Sciatic nerve (tissue), 2 donors: ENCODE measurements around the gene PPP2CA. TPM values are rescaled to one million over a fixed set of nuclear protein-coding genes. Genes with fewer than 3 reads are reported as not detected.
A peak's percentile ranks its signal among the peaks of the same experiment; 100 is the strongest.
"Not testable (repeated sequence)": the region's sequence is repeated elsewhere in the genome, so short reads cannot be mapped to it uniquely, and the experiment has no call there.

Experiments
- ATAC-seq: fragments of 200-7000 bp; cut with Tn5 transposase; one replicate; pipeline ENCODE4 v1.9.1; 2020; ENCODE audit warnings: mild to moderate bottlenecking, moderate library complexity
- DNase-seq: peaks from one replicate; pipeline ENCODE4 v3.0.0-alpha.2; 2020; ENCODE audit warnings: low spot score
- intact Hi-C: fragments of 100-400 bp; cut with DNase I; formaldehyde crosslinking; loops from one replicate; pipeline ENCODE4 v1.14.2; 2022
- total RNA-seq: library from RNA; stranded (reverse); fragmentation: NEBNext Ultra II Directional; extraction: Animal tissue kit (Norgen Biotek cat#: 25700); gene quantifications from one replicate; pipeline ENCODE4 v1.2.1, GENCODE V29; 2021
- donor health status: DM: no; HTN: no; CAD: no.
- donor health status: DM: no; HTN: no; CAD: no.

Gene PPP2CA
- 100 TPM for total RNA-seq

DNA sequence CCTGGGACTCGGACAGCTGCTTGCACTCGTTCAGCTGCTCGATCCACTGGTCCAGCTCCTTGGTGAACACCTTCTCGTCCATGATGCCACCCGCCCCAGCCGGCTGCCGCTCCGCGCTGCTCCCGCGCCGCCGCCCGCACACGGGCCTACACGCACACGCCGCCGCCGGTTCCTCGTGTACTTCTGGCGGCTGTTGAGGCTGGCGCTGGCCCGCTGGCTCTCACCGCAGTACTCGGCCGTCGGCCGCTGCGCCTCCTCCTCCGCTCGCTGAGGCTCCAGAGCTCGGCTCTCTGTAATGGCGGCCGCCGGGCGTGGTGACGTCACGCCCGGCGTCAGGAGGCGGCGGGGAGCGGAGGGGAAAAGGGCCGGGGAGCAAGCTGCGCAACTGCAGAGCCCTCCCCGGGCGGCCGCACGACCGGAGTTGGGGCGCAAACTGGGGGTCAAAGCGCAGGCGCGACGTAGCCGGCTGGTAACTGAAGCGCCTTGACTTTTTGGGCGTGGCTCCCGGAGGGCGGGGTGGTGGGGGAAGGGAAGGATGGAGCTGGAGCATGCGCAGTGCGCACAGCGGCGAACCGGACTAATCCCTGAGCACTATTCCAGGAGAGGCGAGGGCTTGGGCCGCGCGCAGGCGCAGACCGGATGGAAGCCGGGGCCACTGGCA lies at the start of gene PPP2CA:
Gene PPP2CA (minus strand): TSS at position 294 of the 661 bp plus-strand sequence. CDS start 212 bp downstream, at position 82.
- ATAC-seq (peak; percentile 98), DNase-seq (peak; percentile 100)
- intact Hi-C loops: no loop called here

DNA sequence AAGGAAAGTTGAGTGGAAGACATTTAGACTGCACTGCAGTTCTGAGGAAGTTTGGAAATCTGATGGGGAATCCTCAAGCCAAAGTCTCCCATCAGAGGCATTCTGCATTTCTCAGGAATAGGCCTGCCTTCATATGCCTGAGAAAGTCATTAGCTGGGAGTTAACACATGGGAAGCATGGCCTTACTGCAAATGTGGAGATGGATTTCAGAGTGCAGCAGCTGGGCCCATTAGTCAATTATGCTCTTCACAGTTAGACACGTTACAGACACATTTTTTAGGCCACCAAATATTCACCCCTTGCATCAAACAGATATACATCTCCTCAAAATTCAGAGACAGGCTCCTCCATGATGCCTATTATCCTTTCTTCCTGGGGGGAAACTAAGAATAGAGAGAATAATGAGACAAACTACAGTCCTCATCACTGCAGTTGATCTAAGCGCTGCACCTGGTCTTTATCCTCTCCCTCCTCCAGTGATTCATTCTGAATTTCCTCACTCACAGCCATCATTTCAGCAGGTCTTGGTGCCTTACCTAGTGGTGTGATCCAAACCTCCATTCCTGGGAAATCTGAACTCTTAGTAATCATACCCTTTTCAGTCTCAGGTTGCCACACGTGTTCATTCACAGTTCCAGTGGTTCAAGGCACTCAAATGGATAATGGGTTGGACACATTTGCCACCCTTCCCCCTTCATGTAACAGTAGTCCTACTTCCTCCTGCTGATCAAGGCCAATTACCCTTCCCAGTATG lies 47.9 kb upstream of the PPP2CA start:
- no peak for DNase-seq
- intact Hi-C loops: no loop called here
- no peak for ATAC-seq

DNA sequence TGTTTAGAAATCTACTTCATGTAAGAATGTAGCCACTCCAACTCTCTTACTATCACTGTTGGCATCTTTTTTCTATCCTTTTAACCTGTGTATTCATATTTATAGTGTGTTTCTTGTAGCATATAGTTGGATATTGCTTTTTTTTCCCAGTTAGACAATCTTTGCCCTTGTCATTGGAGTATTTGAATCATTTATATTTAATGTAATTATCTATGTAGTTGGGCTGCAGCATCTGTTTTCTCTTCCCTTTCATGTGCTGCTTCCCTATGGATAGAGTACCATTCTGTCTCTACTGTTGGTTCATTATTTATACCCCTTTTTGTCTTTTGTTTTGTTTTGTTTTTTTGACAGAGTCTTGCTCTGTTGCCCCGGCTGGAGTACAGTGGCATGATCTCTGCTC lies 45.2 kb upstream of the PPP2CA start:
- DNase-seq (no peak), ATAC-seq (no peak)
- intact Hi-C loops: no loop called here

DNA sequence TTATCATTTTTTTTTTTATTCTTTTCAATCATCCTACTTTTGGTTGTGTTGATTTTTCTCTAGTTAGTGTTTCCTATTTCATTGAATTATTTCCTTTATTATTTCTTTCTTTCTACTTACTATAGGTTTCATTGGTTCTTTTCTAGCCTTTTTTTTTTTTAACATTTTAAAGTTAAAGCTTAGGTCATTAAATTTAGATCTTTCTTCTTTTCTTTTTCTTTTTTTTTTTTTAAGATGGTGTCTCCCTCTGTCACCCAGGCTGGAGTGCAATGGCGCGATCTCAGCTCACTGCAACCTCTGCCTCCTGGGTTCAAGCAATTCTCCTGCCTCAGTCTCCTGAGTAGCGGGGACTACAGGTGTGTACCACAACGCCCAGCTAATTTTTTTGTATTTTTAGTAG lies 43.0 kb upstream of the PPP2CA start:
- intact Hi-C loops: no loop called here
- no peak for DNase-seq
- no peak for ATAC-seq

DNA sequence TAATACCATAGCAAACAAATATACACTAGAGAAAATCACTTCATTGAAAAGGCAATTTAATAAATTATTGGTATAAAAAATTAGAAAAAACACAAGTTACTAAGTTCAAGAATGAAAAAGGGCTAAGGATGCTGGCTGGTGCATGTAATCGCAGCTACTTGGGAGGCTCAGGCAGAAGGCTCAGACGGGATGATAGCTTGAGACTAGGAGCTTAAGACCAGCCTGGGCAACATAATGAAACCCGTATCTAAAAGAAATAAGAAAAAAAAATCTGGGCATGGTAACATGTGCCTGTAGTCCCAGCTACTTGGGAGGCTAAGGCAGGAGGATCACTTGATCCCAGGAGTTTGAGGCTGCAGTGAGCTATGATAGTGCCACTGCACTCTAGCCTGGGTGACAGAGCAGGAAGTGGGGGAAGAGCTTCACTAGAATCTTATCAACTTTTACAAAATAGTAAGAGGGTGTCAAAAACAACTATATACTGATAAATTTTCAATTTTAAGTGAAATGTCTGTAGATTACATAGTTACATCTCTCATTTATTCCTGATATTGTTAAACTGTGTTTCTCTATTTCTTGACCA lies 42.2 kb upstream of the PPP2CA start:
- ATAC-seq (no peak), DNase-seq (no peak)
- intact Hi-C loops: no loop called here

DNA sequence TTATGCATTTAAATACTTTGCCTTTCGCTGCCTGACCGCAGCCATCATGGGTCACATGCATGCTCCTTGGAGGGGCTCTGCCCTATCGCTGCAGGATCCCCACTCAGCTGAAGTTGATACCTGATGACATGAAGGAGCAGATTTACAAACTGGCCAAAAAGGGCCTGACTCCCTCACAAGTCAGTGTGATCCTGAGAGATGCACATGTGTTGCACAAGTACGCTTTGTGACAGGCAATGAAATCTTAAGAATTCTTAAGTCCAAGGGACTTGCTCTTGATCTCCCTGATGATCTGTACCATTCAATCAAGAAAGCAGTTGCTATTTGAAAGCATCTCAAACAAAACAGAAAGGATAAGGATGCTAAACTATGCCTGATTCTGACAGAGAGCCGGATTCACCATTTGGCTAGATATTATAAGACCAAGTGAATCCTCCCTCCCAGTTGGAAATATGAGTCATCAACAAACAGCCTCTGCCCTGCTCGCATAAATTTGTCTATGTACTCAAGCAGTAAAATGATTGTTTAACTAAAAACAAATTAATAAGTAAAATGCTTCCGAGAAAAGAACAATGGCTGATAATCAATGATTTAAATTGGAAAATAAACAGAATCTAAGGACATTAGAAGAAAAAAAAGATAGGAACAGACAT lies 41.6 kb upstream of the PPP2CA start:
- ATAC-seq: no peak
- no peak for DNase-seq
- intact Hi-C loops: no loop called here

DNA sequence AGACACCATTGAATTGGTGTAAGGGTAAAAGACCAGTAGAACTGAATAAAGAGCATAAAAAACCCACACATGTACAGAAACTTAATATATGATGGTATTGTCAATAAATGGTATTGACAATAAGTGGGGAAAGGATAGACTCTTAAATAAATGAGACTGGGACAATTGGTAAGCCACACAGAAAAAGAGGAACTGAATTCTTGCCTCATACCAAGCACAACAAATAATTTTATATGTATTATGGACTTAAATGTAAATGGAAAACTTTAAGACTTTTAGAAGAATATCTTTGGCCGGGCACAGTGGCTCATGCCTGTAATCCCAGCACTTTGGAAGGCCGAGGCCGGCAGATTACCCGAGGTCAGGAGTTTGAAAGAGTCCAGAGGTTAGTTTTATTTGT lies 37.9 kb upstream of the PPP2CA start:
- ATAC-seq (no peak), DNase-seq (no peak)
- intact Hi-C loops: no loop called here

DNA sequence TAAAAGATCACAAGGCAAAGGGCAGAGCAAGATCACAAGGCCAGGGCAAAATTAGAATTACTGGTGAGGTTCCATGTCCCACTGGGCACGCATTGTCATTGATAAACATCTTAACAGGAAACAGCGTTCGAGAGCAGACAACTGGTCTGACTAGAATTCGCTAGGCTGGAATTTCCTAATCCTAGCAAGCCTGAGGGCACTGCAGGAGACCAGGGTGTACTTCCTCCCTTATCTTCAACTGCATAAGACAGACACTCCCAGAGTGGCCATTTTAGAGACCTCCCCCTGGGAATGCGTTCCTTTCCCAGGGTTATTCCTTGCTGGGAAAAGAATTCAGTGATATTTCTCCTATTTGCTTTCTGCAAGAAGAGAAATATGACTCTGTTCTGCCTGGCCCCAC lies 36.8 kb upstream of the PPP2CA start:
- intact Hi-C loops, ATAC-seq, DNase-seq: not testable (repeated sequence)

DNA sequence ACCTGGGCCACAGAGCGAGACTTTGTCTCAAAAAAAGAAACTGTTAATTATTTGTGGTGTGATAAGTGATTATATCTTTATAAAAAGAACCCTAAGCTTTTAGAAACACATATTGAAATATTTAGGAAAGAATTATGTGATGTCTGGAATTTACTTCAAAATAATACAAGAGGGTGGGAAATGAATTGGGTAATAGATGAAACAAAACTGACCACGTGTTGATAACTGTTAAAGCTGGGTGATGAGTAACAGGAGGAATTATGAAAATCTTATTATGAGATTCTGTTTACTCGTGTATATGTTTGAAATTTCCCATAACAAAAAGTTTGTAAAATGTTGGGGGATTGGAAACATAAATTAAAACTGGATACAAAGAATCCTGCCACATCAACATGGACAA lies 33.0 kb upstream of the PPP2CA start:
- no peak for ATAC-seq
- no peak for DNase-seq
- intact Hi-C loops: no loop called here

DNA sequence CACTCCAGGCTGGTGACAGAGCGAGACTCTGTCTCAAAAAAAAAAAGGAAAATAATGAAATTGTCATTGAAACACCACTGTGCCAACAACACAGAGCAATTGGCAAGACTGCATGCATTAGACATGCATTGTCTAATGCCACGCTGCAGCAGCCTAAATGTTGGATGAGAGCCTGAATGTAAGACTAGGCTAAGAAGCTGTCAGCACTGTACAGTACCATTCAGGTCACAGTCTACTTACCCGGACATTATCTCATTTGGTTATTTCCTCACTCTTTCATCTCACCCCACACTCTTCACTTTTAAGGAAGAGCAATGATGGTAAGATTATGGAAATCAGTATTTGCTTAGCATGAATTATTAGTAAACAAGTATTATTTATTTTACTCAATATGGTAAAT lies 31.3 kb upstream of the PPP2CA start:
- no peak for ATAC-seq
- intact Hi-C loops: no loop called here
- no peak for DNase-seq

DNA sequence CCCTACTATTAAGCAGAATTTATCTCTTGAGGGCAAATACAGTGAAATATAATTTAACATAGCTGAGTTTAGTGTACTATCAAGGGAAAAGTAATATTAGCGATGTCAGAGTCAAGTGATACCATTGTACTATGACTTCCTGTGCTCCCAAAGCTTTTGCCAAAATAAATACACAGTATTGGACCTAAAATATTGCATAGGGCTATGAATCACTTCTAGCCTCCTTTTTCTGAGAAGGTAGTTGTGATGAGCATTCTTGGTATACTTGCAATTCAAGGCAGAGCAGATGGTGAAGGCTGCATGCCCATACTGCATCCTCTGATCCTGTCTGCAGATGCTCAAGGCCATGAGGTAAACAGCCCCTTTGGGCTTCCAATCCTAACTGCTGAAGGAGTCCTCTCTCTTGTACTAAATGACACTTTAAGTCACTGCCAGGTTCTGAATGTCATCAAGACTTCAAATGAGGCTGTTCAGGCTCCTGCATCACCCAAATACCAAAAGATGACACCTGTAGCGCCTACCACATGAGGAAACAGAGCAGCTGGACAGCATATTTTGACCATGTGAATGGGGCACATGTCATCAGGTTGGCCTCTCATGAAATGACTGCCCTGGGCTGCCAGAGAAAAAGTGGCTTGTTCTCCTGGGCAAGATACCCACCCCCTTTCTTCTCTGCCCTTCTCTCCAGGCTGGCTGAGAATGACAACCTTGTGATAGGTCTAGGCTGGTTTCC lies 29.7 kb upstream of the PPP2CA start:
- ATAC-seq (no peak), DNase-seq (no peak)
- intact Hi-C loops: no loop called here

DNA sequence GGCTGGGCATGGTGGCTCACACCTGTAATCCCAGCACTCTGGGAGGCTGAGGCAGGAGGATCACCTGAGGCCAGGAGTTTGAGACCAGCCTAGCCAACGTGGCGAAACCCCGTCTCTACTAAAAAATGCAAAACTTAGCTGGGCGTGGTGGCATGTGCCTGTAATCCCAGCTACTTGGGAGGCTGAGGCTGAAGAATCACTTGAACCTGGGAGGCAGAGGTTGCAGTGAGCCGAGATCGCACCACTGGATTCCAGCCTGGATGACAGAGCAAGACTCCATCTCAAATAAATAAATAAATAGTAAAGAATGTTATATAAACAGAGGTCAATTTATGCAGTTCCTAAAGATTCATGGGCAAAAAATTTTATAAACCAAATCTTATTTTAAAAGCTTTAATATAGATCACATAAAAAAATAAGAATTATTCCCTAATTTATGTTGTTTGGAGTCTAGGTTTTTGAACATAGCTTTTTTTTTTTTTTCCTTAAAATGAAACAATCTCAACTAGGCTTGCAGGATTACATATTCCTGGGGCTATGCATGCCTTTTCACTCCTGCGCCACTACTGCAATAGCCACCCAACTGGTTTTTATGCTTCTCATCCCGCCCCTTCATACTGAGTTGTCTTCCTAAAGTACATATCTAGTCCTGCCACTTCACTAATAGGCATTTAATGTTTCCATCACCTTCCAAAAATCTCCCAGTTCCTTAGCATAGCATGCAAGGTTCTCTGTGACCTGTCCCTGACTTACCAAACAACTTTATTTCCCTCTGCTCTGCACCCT lies 27.7 kb upstream of the PPP2CA start:
- ATAC-seq, intact Hi-C loops: not testable (repeated sequence)

DNA sequence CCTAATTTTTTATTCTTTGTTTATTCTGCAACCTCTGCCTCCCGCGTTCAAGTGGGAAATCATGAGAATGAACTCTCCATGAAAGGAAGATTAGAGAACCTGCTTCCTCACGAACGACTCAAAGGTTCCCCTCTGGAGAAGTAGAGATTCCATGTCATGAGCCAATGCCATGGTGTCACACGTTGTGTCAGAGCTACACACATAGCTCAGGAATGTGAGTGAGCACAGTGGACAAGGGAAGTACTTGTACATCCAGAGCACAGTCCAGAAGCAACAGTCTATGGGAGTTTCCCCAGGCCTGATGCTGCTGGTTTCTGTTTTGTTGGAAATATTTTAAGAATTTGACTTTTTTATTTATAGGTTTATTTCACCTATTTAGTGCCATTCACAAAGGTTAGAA lies 26.8 kb upstream of the PPP2CA start:
- ATAC-seq: no peak
- intact Hi-C loops: no loop called here
- no peak for DNase-seq

More for the DNA sequence above, 27.7 kb upstream of the PPP2CA start:
- not testable (repeated sequence) for DNase-seq

DNA sequence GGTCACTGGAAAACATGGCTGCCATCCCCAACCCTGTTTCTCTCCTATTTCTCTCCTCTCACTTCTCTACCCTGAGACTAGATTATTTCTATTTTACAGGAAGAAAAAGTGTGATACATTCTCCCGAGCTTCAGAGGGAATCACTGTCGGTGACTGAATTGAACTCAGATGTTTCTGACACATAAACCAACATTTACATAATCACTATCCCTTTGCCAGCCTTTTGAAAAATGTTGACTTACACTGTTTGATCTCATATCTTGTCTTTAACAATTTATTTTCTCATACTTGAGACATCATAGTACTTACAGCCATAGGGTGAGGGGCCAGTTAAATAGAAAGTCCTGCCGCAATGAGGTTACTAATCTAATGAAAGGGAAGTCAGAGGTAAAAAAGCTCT lies 25.1 kb upstream of the PPP2CA start:
- no peak for ATAC-seq
- intact Hi-C loops: no loop called here
- DNase-seq: no peak

DNA sequence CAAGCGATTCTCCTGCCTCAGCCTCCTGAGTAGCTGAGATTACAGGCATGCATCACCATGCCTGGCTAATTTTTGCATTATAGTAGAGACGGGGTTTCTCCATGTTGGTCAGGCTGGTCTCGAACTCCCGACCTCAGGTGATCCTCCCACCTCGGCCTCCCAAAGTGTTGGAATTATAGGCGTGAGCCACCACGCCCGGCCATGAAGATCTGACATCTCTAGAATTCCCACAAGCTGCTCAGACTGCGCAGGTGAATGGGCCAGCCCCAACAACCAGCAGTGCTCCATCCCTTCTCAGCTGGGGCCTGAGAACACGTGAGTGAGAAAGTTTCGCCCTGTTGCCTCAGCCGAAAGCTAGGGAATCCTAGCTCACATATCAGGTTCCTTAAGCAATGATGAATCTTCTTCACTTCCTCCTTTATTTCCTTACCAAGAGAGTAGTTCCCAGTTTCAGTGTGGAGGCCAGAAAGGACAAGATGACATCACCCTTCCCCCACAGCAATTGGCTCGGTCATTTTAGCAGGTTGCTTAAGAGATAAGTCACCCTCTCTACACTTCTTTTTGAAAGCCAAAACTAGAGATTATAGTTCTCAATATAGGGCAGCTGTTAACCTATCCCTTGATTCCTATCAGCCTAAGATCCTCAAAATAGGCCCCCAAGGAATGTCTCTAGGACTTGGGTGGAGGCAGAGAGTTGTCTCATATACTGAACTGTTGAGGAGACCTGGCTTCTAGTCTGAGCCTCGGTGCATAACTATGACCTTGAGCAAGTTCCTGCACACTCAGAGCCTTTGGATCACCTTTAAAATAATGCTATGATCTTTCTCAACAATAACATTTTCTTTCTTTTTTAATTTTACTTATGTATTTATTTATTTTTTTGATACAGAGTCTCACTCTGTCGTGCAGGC lies 23.9 kb upstream of the PPP2CA start:
- intact Hi-C loops: no loop called here
- DNase-seq (no peak), ATAC-seq (peak; percentile 39)

DNA sequence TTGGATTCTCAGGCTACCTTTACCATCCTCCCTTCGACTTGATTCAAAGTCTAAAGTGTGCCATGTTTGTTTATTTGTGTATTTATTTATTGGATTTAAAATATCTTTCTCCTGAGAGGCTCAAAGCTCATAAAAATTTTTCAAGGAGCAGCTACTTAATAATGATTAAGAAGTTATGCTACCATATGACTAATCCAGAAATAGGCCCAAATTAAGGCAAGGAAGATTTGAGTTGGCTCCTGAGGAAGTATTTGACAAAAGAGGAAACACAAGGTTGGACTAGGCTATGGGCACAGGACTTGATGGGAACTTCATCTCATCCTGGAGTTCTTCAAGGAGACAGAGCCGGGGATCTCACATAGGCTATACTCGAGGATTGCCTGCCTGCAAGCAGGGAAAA lies 22.4 kb upstream of the PPP2CA start:
- ATAC-seq: no peak
- no peak for DNase-seq
- intact Hi-C loops: no loop called here

DNA sequence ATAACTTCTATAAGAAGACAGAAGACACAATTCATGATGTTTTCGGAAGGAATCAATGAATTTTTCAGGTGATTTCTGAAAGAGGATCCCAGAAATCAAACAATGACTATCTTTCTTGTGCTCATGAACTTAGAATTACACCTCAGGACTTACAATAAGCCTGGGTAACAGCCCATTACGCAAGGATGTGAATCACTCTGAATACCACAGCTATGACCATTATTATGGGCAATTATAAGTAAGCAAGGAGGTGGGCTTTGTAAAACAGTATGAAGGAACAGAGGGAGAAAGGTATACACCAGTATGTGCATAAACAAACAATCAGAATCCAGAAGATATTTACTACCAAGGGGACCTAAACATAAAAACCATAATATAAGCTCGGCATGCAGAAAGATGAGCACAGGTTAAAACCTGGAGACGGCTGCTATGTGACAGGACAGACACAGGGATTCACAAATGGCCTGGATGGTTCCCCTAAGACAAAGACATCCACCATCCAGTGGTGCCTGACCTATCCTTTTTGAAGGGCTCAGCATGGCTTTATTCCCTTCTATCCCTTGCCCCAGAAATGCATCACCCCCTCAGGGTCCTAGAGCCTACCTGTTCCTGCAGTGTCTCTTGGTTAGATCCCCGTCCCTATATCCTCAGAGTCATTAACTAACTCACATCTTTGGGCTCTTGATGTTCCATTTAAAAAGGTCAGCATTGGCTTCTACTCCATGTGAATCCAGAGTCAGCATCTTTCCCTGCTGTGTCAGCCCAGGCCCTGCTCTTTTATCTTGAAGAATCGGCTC lies 21.8 kb upstream of the PPP2CA start:
- DNase-seq (no peak), ATAC-seq (no peak)
- intact Hi-C loops: no loop called here
